Measurements from ENCODE around the gene PITPNC1.

- TF ChIP-seq CTCF (IDR thresholded peaks at IDR 0.05) (no peak), EP300 (IDR thresholded peaks at IDR 0.05) (no peak), POLR2A (IDR thresholded peaks at IDR 0.05) (no peak), POLR2AphosphoS5 (IDR thresholded peaks at IDR 0.05) (no peak)
Observed at GRCh38 chr17:67717192-67717623, 340.1 kb downstream of the PITPNC1 start.
